Measurements from ENCODE around the gene EFCAB6. TPM values are rescaled to one million over a fixed set of nuclear protein-coding genes. Genes with fewer than 3 reads are reported as not detected.

Gene EFCAB6
- total RNA-seq, 1 donor from 2014 or later: not detected

- no peak for ATAC-seq (ENCODE audit: low read depth)
- intact Hi-C loops (cut with micrococcal nuclease): no loop called here
- ChIA-PET CTCF (no interaction called here), POLR2A (no interaction called here)
- H3K9me3 Mint-ChIP-seq: no peaks in the 10 kb centered on the region
- H3K27ac Mint-ChIP-seq: no peak overlapping the region
- H3K36me3 Mint-ChIP-seq (ENCODE audit: low read depth): no peaks in the 10 kb centered on the region
- no peaks in the 10 kb centered on the region for H3K27me3 Mint-ChIP-seq
- no peak overlapping the region for H3K4me3 Mint-ChIP-seq
- TF ChIP-seq CTCF (IDR thresholded peaks at IDR 0.05): no peak
- no peak for DNase-seq
- H3K4me1 Mint-ChIP-seq: no peaks in the 10 kb centered on the region
Measured at GRCh38 chr22:43502306-43502874, 309.7 kb downstream of the EFCAB6 start.

- H3K36me3 Mint-ChIP-seq (ENCODE audit: low read depth): no peaks in the 10 kb centered on the region
- no peak overlapping the region for H3K4me3 Mint-ChIP-seq
- intact Hi-C loops (cut with micrococcal nuclease): no loop called here
- no peaks in the 10 kb centered on the region for H3K4me1 Mint-ChIP-seq
- CTCF ChIA-PET: no interaction called here
- POLR2A ChIA-PET: no interaction called here
- no peak overlapping the region for H3K27ac Mint-ChIP-seq
- no peak for TF ChIP-seq CTCF (IDR thresholded peaks at IDR 0.05)
- DNase-seq (no peak), ATAC-seq (ENCODE audit: low read depth) (no peak)
- H3K27me3 Mint-ChIP-seq: no peaks in the 10 kb centered on the region
- H3K9me3 Mint-ChIP-seq: no peaks in the 10 kb centered on the region
Measured at GRCh38 chr22:43501878-43502277, 310.2 kb downstream of the EFCAB6 start.

- H3K27me3 Mint-ChIP-seq: no peaks in the 10 kb centered on the region
Measured at GRCh38 chr22:43500792-43501785, 311.0 kb downstream of the EFCAB6 start.

GRCh38 chr22:43498856-43499253 lies 313.2 kb downstream of the EFCAB6 start:
- no peaks in the 10 kb centered on the region for H3K4me1 Mint-ChIP-seq
- TF ChIP-seq CTCF (IDR thresholded peaks at IDR 0.05): no peak
- no peak for ATAC-seq (ENCODE audit: low read depth)
- ChIA-PET POLR2A (no interaction called here), CTCF (no interaction called here)
- H3K9me3 Mint-ChIP-seq: no peaks in the 10 kb centered on the region
- intact Hi-C loops (cut with micrococcal nuclease): no loop called here
- no peaks in the 10 kb centered on the region for H3K27me3 Mint-ChIP-seq
- DNase-seq: no peak
- no peak overlapping the region for H3K27ac Mint-ChIP-seq
- no peaks in the 10 kb centered on the region for H3K36me3 Mint-ChIP-seq (ENCODE audit: low read depth)
- no peak overlapping the region for H3K4me3 Mint-ChIP-seq

More at GRCh38 chr22:43500792-43501785, 311.0 kb downstream of the EFCAB6 start:
- DNase-seq: no peak
- H3K36me3 Mint-ChIP-seq (ENCODE audit: low read depth): no peaks in the 10 kb centered on the region
- no peaks in the 10 kb centered on the region for H3K9me3 Mint-ChIP-seq
- intact Hi-C loops (cut with micrococcal nuclease): no loop called here
- CTCF ChIA-PET: no interaction called here
- POLR2A ChIA-PET: no interaction called here
- H3K27ac Mint-ChIP-seq: no peak overlapping the region
- no peaks in the 10 kb centered on the region for H3K4me1 Mint-ChIP-seq
- TF ChIP-seq CTCF (IDR thresholded peaks at IDR 0.05): no peak
- ATAC-seq (ENCODE audit: low read depth): no peak
- H3K4me3 Mint-ChIP-seq: no peak overlapping the region
